GM12878 (cell line): ENCODE measurements around the gene C1QBP. TPM values are rescaled to one million over a fixed set of nuclear protein-coding genes. Genes with fewer than 3 reads are reported as not detected.

Experiments
- BHLHE40 ChIP-seq, 2 experiments: fragments of 450-650 bp in 1 of 2; IDR thresholded peaks; 2 replicates each; pipeline ENCODE4 v1.6.1; 2011 to 2017; ENCODE audit warnings: low read depth in 2 of 2, borderline replicate concordance in 1 of 2, improper control_type of control experiment in 1 of 2, low read length in 1 of 2, mild to moderate bottlenecking in 1 of 2
- BRCA1 ChIP-seq: IDR thresholded peaks from 2 replicates; pipeline ENCODE4 v1.6.1; 2011; ENCODE audit warnings: low read depth, low read length, improper control_type of control experiment
- CEBPB ChIP-seq, 2 experiments: fragments of 150-350 bp in 1 of 2; IDR thresholded peaks; 2 replicates each; pipeline ENCODE4 v1.6.1; 2012 to 2014; ENCODE audit warnings: low read depth in 2 of 2, low read length in 2 of 2, borderline replicate concordance in 1 of 2, inconsistent platforms in 1 of 2
- E2F4 ChIP-seq: IDR thresholded peaks from 2 replicates; pipeline ENCODE4 v1.6.1; 2012; ENCODE audit warnings: low read depth, low read length, improper control_type of control experiment
- EP300 ChIP-seq, 2 experiments: fragments of 150-350 bp in 1 of 2; IDR thresholded peaks; 2 replicates each; pipeline ENCODE4 v1.6.1; 2011 to 2012; ENCODE audit warnings: low read depth in 2 of 2, low read length in 2 of 2, borderline replicate concordance in 1 of 2, improper control_type of control experiment in 1 of 2, inconsistent platforms in 1 of 2; ENCODE audit not compliant: control insufficient read depth in 1 of 2
- IKZF1 ChIP-seq: fragments of 450-650 bp; conservative IDR thresholded peaks from 2 replicates; pipeline ENCODE4 v1.6.1; 2017; ENCODE audit warnings: antibody characterized with exemption, mild to moderate bottlenecking
- JUNB ChIP-seq: IDR thresholded peaks from 2 replicates; pipeline ENCODE4 v1.6.1; 2016; ENCODE audit warnings: antibody characterized with exemption, mild to moderate bottlenecking
- KDM1A ChIP-seq: fragments of 200-600 bp; sonication (generic); IDR thresholded peaks from 2 replicates; pipeline ENCODE4 v1.6.1; 2016; ENCODE audit warnings: borderline replicate concordance
- LARP7 ChIP-seq: fragments of 450-650 bp; IDR thresholded peaks from 2 replicates; pipeline ENCODE4 v1.6.1; 2017; ENCODE audit warnings: mild to moderate bottlenecking
- MLLT1 ChIP-seq: fragments of 450-650 bp; IDR thresholded peaks from 2 replicates; pipeline ENCODE4 v1.6.1; 2016; ENCODE audit warnings: mild to moderate bottlenecking
- MTA3 ChIP-seq: IDR thresholded peaks from 2 replicates; pipeline ENCODE4 v1.6.1; 2012; ENCODE audit warnings: low read length, inconsistent platforms, borderline replicate concordance
- MXI1 ChIP-seq: fragments of 150-350 bp; IDR thresholded peaks from 2 replicates; pipeline ENCODE4 v1.6.1; 2011; ENCODE audit warnings: low read depth, mild to moderate bottlenecking, inconsistent platforms, low read length, improper control_type of control experiment
- MYB ChIP-seq: fragments of 150-350 bp; IDR thresholded peaks from 2 replicates; pipeline ENCODE4 v1.6.1; 2014; ENCODE audit warnings: mild to moderate bottlenecking, low read depth, low read length, borderline replicate concordance
- NBN ChIP-seq: fragments of 450-650 bp; IDR thresholded peaks from 2 replicates; pipeline ENCODE4 v1.6.1; 2016
- NFYA ChIP-seq: IDR thresholded peaks from 2 replicates; pipeline ENCODE4 v1.6.1; 2011; ENCODE audit warnings: low read depth, mild to moderate bottlenecking, low read length, improper control_type of control experiment, borderline replicate concordance
- NR2C1 ChIP-seq: fragments of 450-650 bp; IDR thresholded peaks from 2 replicates; pipeline ENCODE4 v1.6.1; 2017; ENCODE audit warnings: antibody characterized with exemption, mild to moderate bottlenecking, moderate library complexity
- PAX8 ChIP-seq: fragments of 450-650 bp; IDR thresholded peaks from 2 replicates; pipeline ENCODE4 v1.6.1; 2017; ENCODE audit warnings: mild to moderate bottlenecking, moderate library complexity
- PML ChIP-seq: IDR thresholded peaks from 2 replicates; pipeline ENCODE4 v1.6.1; 2012; ENCODE audit warnings: low read length, inconsistent platforms
- RAD21 ChIP-seq: IDR thresholded peaks from 2 replicates; pipeline ENCODE4 v1.6.1; 2011; ENCODE audit warnings: mild to moderate bottlenecking, low read depth, low read length, moderate library complexity; ENCODE audit not compliant: insufficient read depth
- RCOR1 ChIP-seq: conservative IDR thresholded peaks from 2 replicates; pipeline ENCODE4 v1.6.1; 2012; ENCODE audit warnings: low read depth, low read length, improper control_type of control experiment
- RELA ChIP-seq: fragments of 450-650 bp; IDR thresholded peaks from 2 replicates; pipeline ENCODE4 v1.8.0; 2014; ENCODE audit warnings: borderline replicate concordance; ENCODE audit not compliant: partially characterized antibody
- SMAD5 ChIP-seq: IDR thresholded peaks from 2 replicates; pipeline ENCODE4 v1.6.1; 2016; ENCODE audit warnings: antibody characterized with exemption, low read depth
- SMARCA5 ChIP-seq: fragments of 450-650 bp; IDR thresholded peaks from 2 replicates; pipeline ENCODE4 v1.6.1; 2017; ENCODE audit warnings: mild to moderate bottlenecking
- SP1 ChIP-seq: IDR thresholded peaks from one replicate; pipeline ENCODE4 v1.6.1; 2011; ENCODE audit warnings: low read depth, low read length
- TAF1 ChIP-seq: IDR thresholded peaks from 2 replicates; pipeline ENCODE4 v1.6.1; 2011; ENCODE audit warnings: mild to moderate bottlenecking, low read depth, low read length, borderline replicate concordance
- TCF12 ChIP-seq: IDR thresholded peaks from 2 replicates; pipeline ENCODE4 v1.6.1; 2011; ENCODE audit warnings: low read depth, mild to moderate bottlenecking, low read length
- WRNIP1 ChIP-seq: IDR thresholded peaks from 2 replicates; pipeline ENCODE4 v1.6.1; 2011; ENCODE audit warnings: low read depth, low read length, improper control_type of control experiment, borderline replicate concordance
- YBX1 ChIP-seq: fragments of 450-650 bp; IDR thresholded peaks from 2 replicates; pipeline ENCODE4 v1.6.1; 2016; ENCODE audit warnings: antibody characterized with exemption
- ZBTB11 ChIP-seq: fragments of 450-650 bp; formaldehyde crosslinking; IDR thresholded peaks from 2 replicates; pipeline ENCODE4 v1.5.0; 2022; ENCODE audit warnings: mild to moderate bottlenecking, missing genetic modification characterization
- polyA plus RNA-seq, 11 experiments: library from polyadenylated mRNA; depleted of rRNA in 4 of 11; unstranded in 6 of 11; stranded (reverse) in 5 of 11; fragments of >200 nt; fragmentation: Nextera tagmentation in 4 of 11; fragmentation: Illumina TruSeq in 1 of 11; extraction: Ambion mirVana in 4 of 11; extraction: Trizol in 1 of 11; gene quantifications; 1 replicate in 1 of 11; 2 replicates in 10 of 11; pipeline versions ENCODE4 v1.2.1 to v1.2.3, GENCODE V29; 2011 to 2016; ENCODE audit warnings: inconsistent platforms in 2 of 11, missing spikeins in 2 of 11, low read depth in 1 of 11
- total RNA-seq, 4 experiments: library from RNA; depleted of rRNA in 3 of 4; stranded (reverse); fragments of >200 nt in 3 of 4; fragmentation: Illumina TruSeq in 1 of 4; extraction: Trizol in 1 of 4; gene quantifications; 2 replicates each; pipeline versions ENCODE4 v1.2.1 to v1.2.3, GENCODE V29; 2013 to 2021

C1QBP gene
- total and polyA plus RNA-seq, 10 of the 15 experiments (the other 5 are each of a cell fraction or from before 2014, with no cell fraction given), result 124 to 989 (median 429) TPM

GRCh38 chr17:5418858-5419355 is 20.0 kb downstream of the C1QBP start (continued):
- TF ChIP-seq ZBTB11 (CRISPR knock-in tag) (no peak), WRNIP1 (no peak), PML (no peak; the same call in 1 of the 2 replicates), E2F4 (no peak), BHLHE40 (IDR thresholded peaks at IDR 0.05; ENCODE audit: borderline replicate concordance in 1 of 2, low read depth in 2 of 2, low read length in 1 of 2) (peak; percentile 53 to 70; a peak in 3 of 4 replicates), YBX1 (no peak), MTA3 (no peak), MXI1 (peak; percentile 96), LARP7 (0 out of 2 replicates have a peak, but pooled peaks have one; percentile 59), TAF1 (peak; percentile 57), NBN (no peak), MYB (no peak), SMAD5 (no peak), PAX8 (no peak), TCF12 (no peak), IKZF1 (no peak), EP300 (IDR thresholded peaks at IDR 0.05; ENCODE audit: borderline replicate concordance in 1 of 2, control insufficient read depth in 1 of 2, low read depth in 2 of 2, low read length in 2 of 2) (peak in 1 of 2 experiments; percentile 54; a peak in 2 of 4 replicates), NR2C1 (no peak), SP1 (peak; percentile 9), RELA (no peak), RCOR1 (no peak; the same call in 1 of the 2 replicates), SMARCA5 (no peak), JUNB (no peak), RAD21 (no peak), BRCA1 (no peak), NFYA (no peak), KDM1A (no peak), MLLT1 (no peak), CEBPB (IDR thresholded peaks at IDR 0.05; ENCODE audit: borderline replicate concordance in 1 of 2, low read depth in 2 of 2, low read length in 2 of 2) (no peak)
